Ectodermal cell (in vitro differentiated cells): Measurements from ENCODE around the gene LRRC74A.

Experiments
- H3K27ac ChIP-seq: 2 replicates; pipeline ENCODE4 v1.7.0; 2013; ENCODE audit warnings: mild to moderate bottlenecking, low read depth, low read length; ENCODE audit not compliant: insufficient read depth, poor library complexity, severe bottlenecking
- H3K27me3 ChIP-seq: 2 replicates; pipeline ENCODE4 v1.7.0; 2013; ENCODE audit warnings: mild to moderate bottlenecking, low read length; ENCODE audit not compliant: insufficient read depth, control insufficient read depth, poor library complexity, severe bottlenecking
- H3K36me3 ChIP-seq: one replicate; pipeline ENCODE4 v1.7.0; 2013; ENCODE audit warnings: low read length; ENCODE audit not compliant: control insufficient read depth, insufficient read depth
- H3K4me1 ChIP-seq: one replicate; pipeline ENCODE4 v1.7.0; 2013; ENCODE audit warnings: low read length; ENCODE audit not compliant: control insufficient read depth, insufficient read depth
- H3K4me3 ChIP-seq: 2 replicates; pipeline ENCODE4 v1.7.0; 2013; ENCODE audit warnings: low read depth, low read length, control low read depth; ENCODE audit not compliant: insufficient read depth
- H3K9me3 ChIP-seq: 2 replicates; pipeline ENCODE4 v1.7.0; 2013; ENCODE audit warnings: mild to moderate bottlenecking, low read length, moderate library complexity; ENCODE audit not compliant: control insufficient read depth
- WGBS, 2 experiments: methylation state at CpG; one replicate each; pipeline ENCODE4 v1.1.7; 2013; ENCODE audit warnings: missing lambda C conversion rate in 2 of 2; 5-methylcytosine and 5-hydroxymethylcytosine counted together

LRRC74A gene

GRCh38 chr14:76917745-76918255, 91.6 kb downstream of the LRRC74A start:
- H3K27ac ChIP-seq, result no peak overlapping the region
- H3K9me3 ChIP-seq, result no peaks in the 10 kb centered on the region
- H3K36me3 ChIP-seq, result no peaks in the 10 kb centered on the region
- H3K4me3 ChIP-seq, result no peak overlapping the region
- H3K4me1 ChIP-seq, result peaks cover 49% of the 10 kb centered on the region
- WGBS, 2 experiments, result 46 to 48% methylated on average over 7 of the region's 7 CpGs
- H3K27me3 ChIP-seq, result no peaks in the 10 kb centered on the region

- peaks cover 52% of the 10 kb centered on the region for H3K4me1 ChIP-seq
- no peaks in the 10 kb centered on the region for H3K36me3 ChIP-seq
- 49 to 54% methylated on average over 8 of the region's 8 CpGs for WGBS, 2 experiments
- H3K9me3 ChIP-seq, result no peaks in the 10 kb centered on the region
- no peaks in the 10 kb centered on the region for H3K27me3 ChIP-seq
- peak overlapping the region; percentile 2 for H3K27ac ChIP-seq
- no peak overlapping the region for H3K4me3 ChIP-seq
Measured at GRCh38 chr14:76918256-76918781, 92.1 kb downstream of the LRRC74A start.

GRCh38 chr14:76918782-76919394, 92.7 kb downstream of the LRRC74A start:
- Histone ChIP-seq H3K36me3 (no peaks in the 10 kb centered on the region), H3K9me3 (no peaks in the 10 kb centered on the region), H3K27me3 (no peaks in the 10 kb centered on the region), H3K4me3 (no peak overlapping the region), H3K27ac (peak overlapping the region; percentile 9), H3K4me1 (peaks cover 57% of the 10 kb centered on the region)
- 34 to 38% methylated on average over 20 of the region's 20 CpGs for WGBS, 2 experiments
